WTC11 (cell line): ENCODE data around the gene CCL26. TPM values are rescaled to one million over a fixed set of nuclear protein-coding genes. Genes with fewer than 3 reads are reported as not detected.

Experiments used
- ATAC-seq: fragments of 200-7000 bp; cut with Tn5 transposase; 2 replicates; pipeline ENCODE4 v1.10.0; 2021; ENCODE audit warnings: mild to moderate bottlenecking, moderate library complexity
- CTCF ChIA-PET: fragments of 300-600 bp; sonication (Branson Sonifier 250); formaldehyde crosslinking; loops from one replicate; lab custom pipeline; 2021; ENCODE audit warnings: antibody characterized with exemption; lab: Charles Lee
- POLR2A ChIA-PET: fragments of 350-600 bp; sonication (Branson Sonifier 250); formaldehyde crosslinking; loops from one replicate; lab custom pipeline; 2021; ENCODE audit warnings: antibody characterized with exemption; lab: Charles Lee
- DNase-seq: peaks from one replicate; pipeline ENCODE4 v3.0.0; 2021; ENCODE audit warnings: low spot score
- H3K27ac Mint-ChIP-seq: 2 replicates; pipeline ENCODE4 v1.8.0; 2021; ENCODE audit warnings: mixed read lengths
- H3K27me3 Mint-ChIP-seq: 2 replicates; pipeline ENCODE4 v1.8.0; 2021; ENCODE audit warnings: low read depth, mild to moderate bottlenecking, moderate library complexity, mixed read lengths
- H3K36me3 Mint-ChIP-seq: 2 replicates; pipeline ENCODE4 v1.8.0; 2021; ENCODE audit warnings: mixed read lengths
- H3K4me1 Mint-ChIP-seq: 2 replicates; pipeline ENCODE4 v1.8.0; 2022; ENCODE audit warnings: mixed read lengths
- H3K4me3 Mint-ChIP-seq: 2 replicates; pipeline ENCODE4 v1.8.0; 2021; ENCODE audit warnings: mild to moderate bottlenecking, moderate library complexity, mixed read lengths
- H3K9me3 Mint-ChIP-seq: 2 replicates; pipeline ENCODE4 v1.8.0; 2021; ENCODE audit warnings: mixed read lengths
- ESRRA ChIP-seq: sonication (generic); formaldehyde crosslinking; IDR thresholded peaks from 2 replicates; pipeline ENCODE4 v1.8.1; 2022; ENCODE audit warnings: mild to moderate bottlenecking, missing genetic modification reagents, borderline replicate concordance
- FOXJ3 ChIP-seq: sonication (generic); formaldehyde crosslinking; IDR thresholded peaks from 2 replicates; pipeline ENCODE4 v1.9.0; 2021; ENCODE audit warnings: missing genetic modification reagents, mild to moderate bottlenecking, borderline replicate concordance
- IRF2 ChIP-seq: sonication (generic); formaldehyde crosslinking; IDR thresholded peaks from 2 replicates; pipeline ENCODE4 v1.8.0; 2022; ENCODE audit warnings: low read depth, missing genetic modification reagents, borderline replicate concordance
- JUN ChIP-seq: sonication (generic); formaldehyde crosslinking; IDR thresholded peaks from 2 replicates; pipeline ENCODE4 v1.8.0; 2023; ENCODE audit warnings: mild to moderate bottlenecking, missing genetic modification reagents
- NR1H2 ChIP-seq: sonication (generic); formaldehyde crosslinking; IDR thresholded peaks from 2 replicates; pipeline ENCODE4 v1.9.0; 2021; ENCODE audit warnings: mild to moderate bottlenecking, moderate library complexity, missing genetic modification reagents
- RELA ChIP-seq: sonication (generic); formaldehyde crosslinking; IDR thresholded peaks from 2 replicates; pipeline ENCODE4 v1.8.1; 2022; ENCODE audit warnings: missing genetic modification reagents, mild to moderate bottlenecking, borderline replicate concordance
- USF2 ChIP-seq: sonication (generic); formaldehyde crosslinking; IDR thresholded peaks from 2 replicates; pipeline ENCODE4 v1.8.1; 2023; ENCODE audit warnings: mild to moderate bottlenecking, missing genetic modification reagents, moderate library complexity
- ZNF232 ChIP-seq: sonication (generic); formaldehyde crosslinking; IDR thresholded peaks from 2 replicates; pipeline ENCODE4 v1.8.0; 2022; ENCODE audit warnings: mild to moderate bottlenecking, missing genetic modification reagents
- ZNF512 ChIP-seq: sonication (generic); formaldehyde crosslinking; IDR thresholded peaks from 2 replicates; pipeline ENCODE4 v1.8.1; 2022; ENCODE audit warnings: missing genetic modification reagents, borderline replicate concordance
- total RNA-seq: library from RNA; stranded (reverse); gene quantifications from 3 replicates; pipeline ENCODE4 v1.2.3, GENCODE V29; 2021
- TF ChIP-seq, protein P1 (sequence below): sonication (generic); formaldehyde crosslinking; IDR thresholded peaks from 2 replicates; pipeline ENCODE4 v1.8.1; 2023; ENCODE audit warnings: mild to moderate bottlenecking, missing genetic modification reagents, borderline replicate concordance
- TF ChIP-seq, protein P2 (sequence below): fragments of 200-600 bp; IDR thresholded peaks from 2 replicates; pipeline ENCODE4 v1.8.0; 2022; ENCODE audit warnings: antibody characterized with exemption
- TF ChIP-seq, protein P3 (sequence below): sonication (generic); formaldehyde crosslinking; IDR thresholded peaks from 2 replicates; pipeline ENCODE4 v1.8.1; 2023; ENCODE audit warnings: mild to moderate bottlenecking, missing genetic modification reagents, moderate library complexity

CCL26 gene
- total RNA-seq, 1 experiment from 2014 or later = 9.8 TPM

DNA sequence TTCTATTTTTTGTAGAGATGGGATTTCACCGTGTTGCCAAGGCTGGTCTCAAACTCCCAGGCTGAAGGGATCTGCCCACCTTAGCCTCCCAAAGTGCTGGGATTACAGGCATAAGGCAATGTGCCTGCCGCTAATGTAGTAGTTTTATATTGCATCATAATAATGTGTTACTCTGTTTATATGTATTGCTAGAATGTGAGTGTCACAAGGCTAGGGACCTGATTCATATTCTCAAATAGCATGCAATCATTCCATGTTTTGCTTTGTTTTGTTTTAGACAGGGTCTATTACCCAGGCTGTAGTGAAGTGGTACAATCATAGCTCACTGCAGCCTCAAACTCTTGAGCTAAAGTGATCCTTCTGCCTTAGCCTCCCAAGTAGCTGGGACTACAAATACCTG, 13.5 kb downstream of the CCL26 start (continued):
- no peak for TF ChIP-seq ZNF512 (CRISPR knock-in tag)
- no peak for TF ChIP-seq JUN
- TF ChIP-seq NR1H2 = no peak

DNA sequence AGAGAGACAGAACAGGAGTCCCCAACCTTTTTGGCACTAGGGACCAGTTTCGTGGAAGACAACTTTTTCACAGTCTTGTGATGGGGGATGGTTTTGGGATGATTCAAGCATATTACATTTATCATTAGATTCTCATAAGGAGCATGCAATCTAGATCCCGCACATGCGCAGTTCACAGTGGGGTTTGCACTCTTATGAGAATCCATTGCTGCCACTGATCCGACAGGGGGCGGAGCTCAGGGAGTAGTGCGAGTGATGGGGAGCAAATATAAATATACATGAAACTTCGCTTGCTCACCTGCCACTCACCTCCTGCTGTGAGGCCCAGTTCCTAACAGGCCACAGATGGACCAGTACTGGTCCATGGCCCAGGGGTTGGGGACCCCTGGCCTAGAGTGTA, 14.2 kb downstream of the CCL26 start:
- H3K9me3 Mint-ChIP-seq = peaks cover 7% of the 10 kb centered on the region
- no peak overlapping the region for H3K27ac Mint-ChIP-seq
- no peak for TF ChIP-seq FOXJ3 (CRISPR knock-in tag)
- TF ChIP-seq IRF2 = no peak
- TF ChIP-seq, protein P1, sequence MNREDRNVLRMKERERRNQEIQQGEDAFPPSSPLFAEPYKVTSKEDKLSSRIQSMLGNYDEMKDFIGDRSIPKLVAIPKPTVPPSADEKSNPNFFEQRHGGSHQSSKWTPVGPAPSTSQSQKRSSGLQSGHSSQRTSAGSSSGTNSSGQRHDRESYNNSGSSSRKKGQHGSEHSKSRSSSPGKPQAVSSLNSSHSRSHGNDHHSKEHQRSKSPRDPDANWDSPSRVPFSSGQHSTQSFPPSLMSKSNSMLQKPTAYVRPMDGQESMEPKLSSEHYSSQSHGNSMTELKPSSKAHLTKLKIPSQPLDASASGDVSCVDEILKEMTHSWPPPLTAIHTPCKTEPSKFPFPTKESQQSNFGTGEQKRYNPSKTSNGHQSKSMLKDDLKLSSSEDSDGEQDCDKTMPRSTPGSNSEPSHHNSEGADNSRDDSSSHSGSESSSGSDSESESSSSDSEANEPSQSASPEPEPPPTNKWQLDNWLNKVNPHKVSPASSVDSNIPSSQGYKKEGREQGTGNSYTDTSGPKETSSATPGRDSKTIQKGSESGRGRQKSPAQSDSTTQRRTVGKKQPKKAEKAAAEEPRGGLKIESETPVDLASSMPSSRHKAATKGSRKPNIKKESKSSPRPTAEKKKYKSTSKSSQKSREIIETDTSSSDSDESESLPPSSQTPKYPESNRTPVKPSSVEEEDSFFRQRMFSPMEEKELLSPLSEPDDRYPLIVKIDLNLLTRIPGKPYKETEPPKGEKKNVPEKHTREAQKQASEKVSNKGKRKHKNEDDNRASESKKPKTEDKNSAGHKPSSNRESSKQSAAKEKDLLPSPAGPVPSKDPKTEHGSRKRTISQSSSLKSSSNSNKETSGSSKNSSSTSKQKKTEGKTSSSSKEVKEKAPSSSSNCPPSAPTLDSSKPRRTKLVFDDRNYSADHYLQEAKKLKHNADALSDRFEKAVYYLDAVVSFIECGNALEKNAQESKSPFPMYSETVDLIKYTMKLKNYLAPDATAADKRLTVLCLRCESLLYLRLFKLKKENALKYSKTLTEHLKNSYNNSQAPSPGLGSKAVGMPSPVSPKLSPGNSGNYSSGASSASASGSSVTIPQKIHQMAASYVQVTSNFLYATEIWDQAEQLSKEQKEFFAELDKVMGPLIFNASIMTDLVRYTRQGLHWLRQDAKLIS (CRISPR knock-in tag) = no peak
- TF ChIP-seq, all 79 proteins: peak for 0
- H3K27me3 Mint-ChIP-seq = no peaks in the 10 kb centered on the region; the same call in 1 of the 2 replicates
- H3K36me3 Mint-ChIP-seq = no peaks in the 10 kb centered on the region
- ChIA-PET CTCF (interaction anchor here (1.0 to 2.6 kb wide), 5 partner anchors 10 to 160 kb away, joined by 3 to 19 read pairs (median 4); partner anchors contain the start of gene HIP1), POLR2A (no interaction called here)
- ATAC-seq = no peak
- no peak for DNase-seq
- H3K4me1 Mint-ChIP-seq = peaks cover 2% of the 10 kb centered on the region
- H3K4me3 Mint-ChIP-seq = no peak overlapping the region

DNA sequence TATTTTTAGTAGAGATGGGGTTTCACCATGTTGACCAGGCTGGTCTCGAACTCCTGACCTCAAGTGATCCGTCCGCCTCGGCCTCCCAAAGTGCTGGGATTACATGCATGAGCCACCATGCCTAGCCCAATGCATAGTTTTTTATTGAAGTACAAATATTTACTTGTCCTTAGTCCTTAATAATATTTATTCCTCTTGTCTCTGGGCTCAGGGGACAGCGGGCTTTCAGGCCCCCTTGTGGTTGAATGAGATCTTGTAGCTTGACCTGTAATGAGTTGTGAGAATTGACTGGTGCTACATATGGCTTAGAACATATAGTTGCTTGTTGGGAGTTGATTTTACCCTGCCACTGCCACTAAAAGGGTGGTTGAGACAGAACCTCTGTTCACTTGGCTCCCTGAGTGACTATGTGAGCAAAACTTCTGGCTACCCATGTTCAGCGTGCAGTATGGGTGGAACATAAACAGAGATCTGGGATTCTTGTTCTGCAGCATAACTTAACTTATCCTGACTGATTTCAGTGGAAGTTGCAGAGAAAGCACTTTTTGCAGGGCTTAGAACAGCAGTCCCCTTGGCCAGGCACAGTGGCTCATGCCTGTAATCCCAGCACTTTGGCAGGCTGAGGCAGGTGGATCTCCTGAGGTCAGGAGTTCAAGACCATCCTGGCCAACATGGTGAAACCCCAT, 14.9 kb downstream of the CCL26 start:
- ChIA-PET CTCF (interaction anchor here (0.6 to 2.6 kb wide), 16 partner anchors 9 to 235 kb away, joined by 3 to 19 read pairs (median 4); partner anchors contain the start of gene HIP1), POLR2A (no interaction called here)
- H3K27ac Mint-ChIP-seq = no peak overlapping the region
- no peaks in the 10 kb centered on the region; the same call in 1 of the 2 replicates for H3K4me1 Mint-ChIP-seq
- H3K27me3 Mint-ChIP-seq = no peaks in the 10 kb centered on the region; the same call in 1 of the 2 replicates
- ATAC-seq = peak; percentile 71
- peaks cover 7% of the 10 kb centered on the region for H3K9me3 Mint-ChIP-seq
- no peak overlapping the region for H3K4me3 Mint-ChIP-seq
- peak; percentile 39 for DNase-seq
- no peak for TF ChIP-seq RELA (CRISPR knock-in tag)
- no peak for TF ChIP-seq USF2 (CRISPR knock-in tag)
- TF ChIP-seq ZNF232 (CRISPR knock-in tag) = no peak
- TF ChIP-seq, protein P2, sequence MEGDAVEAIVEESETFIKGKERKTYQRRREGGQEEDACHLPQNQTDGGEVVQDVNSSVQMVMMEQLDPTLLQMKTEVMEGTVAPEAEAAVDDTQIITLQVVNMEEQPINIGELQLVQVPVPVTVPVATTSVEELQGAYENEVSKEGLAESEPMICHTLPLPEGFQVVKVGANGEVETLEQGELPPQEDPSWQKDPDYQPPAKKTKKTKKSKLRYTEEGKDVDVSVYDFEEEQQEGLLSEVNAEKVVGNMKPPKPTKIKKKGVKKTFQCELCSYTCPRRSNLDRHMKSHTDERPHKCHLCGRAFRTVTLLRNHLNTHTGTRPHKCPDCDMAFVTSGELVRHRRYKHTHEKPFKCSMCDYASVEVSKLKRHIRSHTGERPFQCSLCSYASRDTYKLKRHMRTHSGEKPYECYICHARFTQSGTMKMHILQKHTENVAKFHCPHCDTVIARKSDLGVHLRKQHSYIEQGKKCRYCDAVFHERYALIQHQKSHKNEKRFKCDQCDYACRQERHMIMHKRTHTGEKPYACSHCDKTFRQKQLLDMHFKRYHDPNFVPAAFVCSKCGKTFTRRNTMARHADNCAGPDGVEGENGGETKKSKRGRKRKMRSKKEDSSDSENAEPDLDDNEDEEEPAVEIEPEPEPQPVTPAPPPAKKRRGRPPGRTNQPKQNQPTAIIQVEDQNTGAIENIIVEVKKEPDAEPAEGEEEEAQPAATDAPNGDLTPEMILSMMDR = peak; percentile 45; the same call in 1 of the 2 replicates
- no peak for TF ChIP-seq ESRRA (CRISPR knock-in tag)
- TF ChIP-seq, protein P3, sequence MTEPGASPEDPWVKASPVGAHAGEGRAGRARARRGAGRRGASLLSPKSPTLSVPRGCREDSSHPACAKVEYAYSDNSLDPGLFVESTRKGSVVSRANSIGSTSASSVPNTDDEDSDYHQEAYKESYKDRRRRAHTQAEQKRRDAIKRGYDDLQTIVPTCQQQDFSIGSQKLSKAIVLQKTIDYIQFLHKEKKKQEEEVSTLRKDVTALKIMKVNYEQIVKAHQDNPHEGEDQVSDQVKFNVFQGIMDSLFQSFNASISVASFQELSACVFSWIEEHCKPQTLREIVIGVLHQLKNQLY = no peak
- TF ChIP-seq, all 79 proteins: peak for 1
- H3K36me3 Mint-ChIP-seq = no peaks in the 10 kb centered on the region
